GM12872 (cell line): Measurements from ENCODE around the gene RGS7.

Experiments used
- TF ChIP-seq, protein P1 (sequence below): IDR thresholded peaks from 3 replicates; pipeline ENCODE4 v1.5.1; 2011; ENCODE audit warnings: low read depth, mild to moderate bottlenecking, low read length, moderate library complexity; ENCODE audit not compliant: insufficient read depth

Gene RGS7

DNA sequence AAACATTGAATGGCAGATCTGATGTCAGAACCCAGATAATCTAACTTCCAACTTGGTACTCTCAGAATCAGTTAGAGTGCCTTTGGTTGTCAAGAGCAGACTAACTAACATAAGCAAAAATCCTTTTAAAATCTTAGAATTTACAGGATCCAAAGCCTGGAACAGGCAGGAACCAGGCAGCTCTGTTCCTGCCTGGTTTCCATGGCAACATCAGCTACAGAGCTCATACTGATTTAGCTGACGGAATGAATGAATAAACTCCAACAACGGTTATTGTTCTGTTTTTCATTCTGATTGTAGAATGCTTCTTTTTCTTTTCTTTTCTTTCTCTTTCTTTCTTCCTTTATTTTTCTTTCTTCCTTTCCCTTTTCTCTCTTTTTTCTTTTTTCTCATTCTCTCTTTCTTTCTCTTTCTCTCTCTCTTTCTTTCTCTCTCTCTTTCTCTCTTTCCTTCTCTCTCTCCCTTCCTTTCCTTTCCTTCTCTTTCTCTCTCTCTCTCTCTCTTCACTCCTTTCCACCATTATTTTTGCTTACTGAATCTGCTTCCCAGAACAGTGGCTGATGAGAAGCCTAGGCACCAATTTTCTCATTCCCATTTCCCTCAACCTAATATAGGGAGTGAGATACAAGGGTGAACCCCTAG, 121.6 kb downstream of the RGS7 start:
- TF ChIP-seq, protein P1, sequence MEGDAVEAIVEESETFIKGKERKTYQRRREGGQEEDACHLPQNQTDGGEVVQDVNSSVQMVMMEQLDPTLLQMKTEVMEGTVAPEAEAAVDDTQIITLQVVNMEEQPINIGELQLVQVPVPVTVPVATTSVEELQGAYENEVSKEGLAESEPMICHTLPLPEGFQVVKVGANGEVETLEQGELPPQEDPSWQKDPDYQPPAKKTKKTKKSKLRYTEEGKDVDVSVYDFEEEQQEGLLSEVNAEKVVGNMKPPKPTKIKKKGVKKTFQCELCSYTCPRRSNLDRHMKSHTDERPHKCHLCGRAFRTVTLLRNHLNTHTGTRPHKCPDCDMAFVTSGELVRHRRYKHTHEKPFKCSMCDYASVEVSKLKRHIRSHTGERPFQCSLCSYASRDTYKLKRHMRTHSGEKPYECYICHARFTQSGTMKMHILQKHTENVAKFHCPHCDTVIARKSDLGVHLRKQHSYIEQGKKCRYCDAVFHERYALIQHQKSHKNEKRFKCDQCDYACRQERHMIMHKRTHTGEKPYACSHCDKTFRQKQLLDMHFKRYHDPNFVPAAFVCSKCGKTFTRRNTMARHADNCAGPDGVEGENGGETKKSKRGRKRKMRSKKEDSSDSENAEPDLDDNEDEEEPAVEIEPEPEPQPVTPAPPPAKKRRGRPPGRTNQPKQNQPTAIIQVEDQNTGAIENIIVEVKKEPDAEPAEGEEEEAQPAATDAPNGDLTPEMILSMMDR: no peak

DNA sequence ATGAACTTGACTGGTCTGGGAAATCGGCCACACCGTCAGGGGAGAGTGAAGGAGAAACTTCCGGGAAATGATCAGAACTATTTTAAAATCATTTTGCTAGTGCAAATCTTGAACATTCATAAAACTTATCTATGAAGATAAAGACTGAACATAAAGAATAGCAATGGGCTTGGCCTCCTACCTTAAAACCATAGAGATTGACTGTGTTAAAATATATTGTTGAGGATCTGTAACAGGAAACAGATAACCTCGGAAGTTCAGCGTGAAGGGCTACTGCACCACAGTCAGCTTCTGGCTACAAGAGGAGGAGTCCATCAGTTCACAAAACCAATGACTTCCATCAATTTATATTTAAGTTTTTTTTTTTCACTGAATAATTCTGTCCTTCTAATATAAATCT, 127.3 kb downstream of the RGS7 start:
- TF ChIP-seq, protein P1: no peak

DNA sequence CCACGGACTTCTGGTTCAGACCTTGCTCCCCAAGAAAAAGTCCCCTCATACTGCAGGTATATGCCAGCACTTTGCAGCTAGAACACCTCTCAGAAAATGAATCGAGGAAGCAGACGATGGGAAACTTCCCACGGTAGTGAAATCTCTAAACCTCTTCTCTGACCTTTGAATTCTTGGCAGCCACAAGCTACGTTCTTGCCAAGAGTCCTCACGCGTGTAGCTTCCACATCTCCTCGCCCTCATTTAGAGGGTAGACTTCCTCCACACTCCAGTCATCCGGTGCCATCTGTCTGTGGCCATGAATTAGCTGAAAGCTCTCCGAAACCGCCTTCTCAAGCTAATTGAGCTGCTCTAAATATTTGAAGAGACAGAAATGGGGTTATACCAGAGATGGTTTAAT, 127.8 kb downstream of the RGS7 start:
- TF ChIP-seq, protein P1: no peak

DNA sequence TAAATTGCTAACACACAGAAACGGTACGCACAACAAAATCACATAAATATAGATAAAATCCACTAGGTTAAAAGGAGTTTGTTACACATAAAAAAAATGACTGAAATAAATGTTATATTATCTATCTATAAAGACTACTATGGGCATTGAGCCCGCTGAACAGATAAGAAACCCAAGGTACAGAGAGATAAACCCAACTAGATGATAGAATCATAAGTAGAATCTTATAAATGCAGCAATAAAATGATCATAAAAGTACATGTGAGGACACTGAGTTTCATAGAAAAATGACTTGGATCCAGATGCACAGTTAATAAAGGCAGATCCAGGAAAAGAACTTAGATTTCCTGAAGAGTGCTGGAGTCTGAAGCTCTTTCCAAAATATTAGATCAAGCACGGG, 128.7 kb downstream of the RGS7 start:
- TF ChIP-seq, protein P1: no peak

DNA sequence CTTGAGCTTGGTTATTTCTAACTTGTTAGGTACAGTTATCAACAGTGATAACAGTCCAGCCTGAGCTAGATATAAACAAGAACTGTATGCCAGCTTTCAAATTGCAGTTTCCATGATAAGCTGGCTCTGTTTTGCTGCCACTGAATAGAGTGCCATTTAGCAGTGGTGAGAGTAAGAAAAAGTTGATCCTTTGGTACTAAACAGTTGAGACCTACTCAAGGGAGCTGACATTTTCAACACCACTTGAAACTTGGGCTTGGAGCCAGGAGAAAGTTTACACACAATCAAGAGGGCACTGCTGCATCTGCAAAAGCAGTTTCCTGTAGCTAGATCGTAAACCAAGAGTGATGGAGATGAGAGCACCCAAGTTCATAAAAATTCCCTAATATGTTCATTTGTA, 131.3 kb downstream of the RGS7 start:
- TF ChIP-seq, protein P1: no peak

DNA sequence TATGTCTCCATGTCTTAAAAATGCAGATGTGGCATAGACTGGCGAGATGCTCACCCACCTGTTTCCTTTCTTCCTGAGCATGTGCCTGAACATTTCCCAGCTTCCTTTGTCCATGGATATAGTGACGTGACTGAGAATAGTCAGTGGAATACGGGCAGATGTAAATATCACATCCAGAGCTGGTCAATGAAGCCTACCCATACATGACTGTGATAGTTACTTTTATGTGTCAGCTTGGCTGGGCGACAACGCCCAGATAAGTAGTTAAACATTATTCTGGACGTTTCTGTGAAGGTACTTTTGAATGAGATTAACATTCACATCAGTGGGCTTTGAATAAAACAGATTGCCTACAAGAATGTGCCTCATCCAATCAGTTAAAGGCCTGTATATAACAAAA, 135.7 kb downstream of the RGS7 start:
- TF ChIP-seq, protein P1: no peak

DNA sequence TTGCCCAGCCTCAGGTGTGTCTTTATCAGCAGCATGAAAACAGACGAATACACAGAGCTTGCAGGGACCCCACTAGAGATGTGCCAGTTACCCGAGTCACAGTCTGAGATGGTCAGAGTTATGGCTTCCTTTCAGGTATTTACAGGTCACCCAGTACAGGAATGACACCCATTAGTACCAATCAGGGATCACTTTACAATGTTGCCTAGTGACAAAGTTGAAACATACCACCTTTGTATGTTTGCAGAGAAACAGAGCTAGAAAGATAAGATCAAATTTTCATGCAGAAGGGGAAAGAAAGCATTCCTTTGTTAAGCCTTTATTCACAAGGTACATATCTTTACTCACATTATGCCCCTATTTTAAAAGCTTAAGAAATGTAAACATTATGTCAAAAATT, 137.6 kb downstream of the RGS7 start:
- TF ChIP-seq, protein P1: no peak
